Activated T-cell treated with anti-CD3 and anti-CD28 coated beads, Interleukin-2, amount 50 U/mL, for 72 hours (primary cell): ENCODE data around the gene PTPRF. TPM values are rescaled to one million over a fixed set of nuclear protein-coding genes. Genes with fewer than 3 reads are reported as not detected.

Experiments
- ATAC-seq, 2 donors: fragments of 150-1000 bp; cut with Tn5 transposase; replicated peaks in 1 of 2; 2 replicates each; pipeline ENCODE4 v1.10.0; 2021; ENCODE audit warnings: moderate library complexity in 2 of 2, mild to moderate bottlenecking in 1 of 2
- DNase-seq, 2 donors: peaks; one replicate each; pipeline ENCODE4 v3.0.0; 2021 to 2022; ENCODE audit warnings: mixed read lengths in 1 of 2
- H3K27ac Mint-ChIP-seq: one replicate; pipeline ENCODE4 v1.8.0; 2022; ENCODE audit warnings: mild to moderate bottlenecking, moderate library complexity, mixed read lengths
- H3K27me3 Mint-ChIP-seq: one replicate; pipeline ENCODE4 v1.8.0; 2022; ENCODE audit warnings: low read depth, mixed read lengths
- H3K36me3 Mint-ChIP-seq, 2 donors: one replicate each; pipeline ENCODE4 v1.8.0; 2022; ENCODE audit warnings: mixed read lengths in 2 of 2, mild to moderate bottlenecking in 1 of 2; ENCODE audit not compliant: insufficient read depth in 2 of 2
- H3K4me1 Mint-ChIP-seq: one replicate; pipeline ENCODE4 v1.8.0; 2022; ENCODE audit warnings: low read depth, mixed read lengths
- H3K4me3 Mint-ChIP-seq, 2 donors: one replicate each; pipeline ENCODE4 v1.8.0; 2022; ENCODE audit warnings: mild to moderate bottlenecking in 2 of 2, mixed read lengths in 2 of 2, moderate library complexity in 2 of 2
- H3K9me3 Mint-ChIP-seq, 2 donors: one replicate each; pipeline ENCODE4 v1.8.0; 2022; ENCODE audit warnings: mixed read lengths in 2 of 2
- total RNA-seq, 2 donors: library from RNA; stranded (reverse); gene quantifications; one replicate each; pipeline ENCODE4 v1.2.3, GENCODE V29; 2022

Gene PTPRF
- total RNA-seq, 2 donors from 2014 or later, result 2.2 to 6.2 TPM

- Mint-ChIP-seq H3K4me1 (peaks cover 3% of the 10 kb centered on the region), H3K27ac (no peak overlapping the region), H3K27me3 (peaks cover 10% of the 10 kb centered on the region), H3K4me3 (no peak overlapping the region), H3K36me3 (no peaks in the 10 kb centered on the region), H3K9me3 (no peaks in the 10 kb centered on the region)
- DNase-seq (no peak), ATAC-seq (no peak)
Measured at GRCh38 chr1:43570715-43571114, 40.0 kb downstream of the PTPRF start.

GRCh38 chr1:43572084-43572483 is 41.4 kb downstream of the PTPRF start:
- no peak overlapping the region for H3K4me3 Mint-ChIP-seq
- H3K36me3 Mint-ChIP-seq, result no peaks in the 10 kb centered on the region
- ATAC-seq (no peak), DNase-seq (no peak)
- H3K9me3 Mint-ChIP-seq, result no peaks in the 10 kb centered on the region
- no peaks in the 10 kb centered on the region for H3K27me3 Mint-ChIP-seq
- no peaks in the 10 kb centered on the region for H3K4me1 Mint-ChIP-seq
- no peak overlapping the region for H3K27ac Mint-ChIP-seq

- Mint-ChIP-seq H3K27me3 (no peaks in the 10 kb centered on the region), H3K4me1 (no peaks in the 10 kb centered on the region), H3K9me3 (no peaks in the 10 kb centered on the region), H3K36me3 (no peaks in the 10 kb centered on the region), H3K4me3 (no peak overlapping the region), H3K27ac (no peak overlapping the region)
- no peak for DNase-seq
- ATAC-seq, result no peak
Measured at GRCh38 chr1:43572538-43572937, 41.9 kb downstream of the PTPRF start.

- ATAC-seq, result no peak
- DNase-seq, result no peak
- H3K27me3 Mint-ChIP-seq, result no peaks in the 10 kb centered on the region
Measured at GRCh38 chr1:43573066-43573800, 42.5 kb downstream of the PTPRF start.

GRCh38 chr1:43576521-43576920 is 45.8 kb downstream of the PTPRF start:
- Mint-ChIP-seq H3K36me3 (no peaks in the 10 kb centered on the region), H3K4me1 (no peaks in the 10 kb centered on the region), H3K9me3 (no peaks in the 10 kb centered on the region), H3K4me3 (no peak overlapping the region), H3K27ac (no peak overlapping the region), H3K27me3 (no peaks in the 10 kb centered on the region)
- DNase-seq (no peak), ATAC-seq (no peak)

More at GRCh38 chr1:43573066-43573800, 42.5 kb downstream of the PTPRF start:
- Mint-ChIP-seq H3K9me3 (no peaks in the 10 kb centered on the region), H3K36me3 (no peaks in the 10 kb centered on the region), H3K4me3 (no peak overlapping the region), H3K27ac (no peak overlapping the region), H3K4me1 (no peaks in the 10 kb centered on the region)

GRCh38 chr1:43577655-43578542 is 47.2 kb downstream of the PTPRF start:
- Mint-ChIP-seq H3K4me1 (peaks cover 8% of the 10 kb centered on the region), H3K4me3 (no peak overlapping the region), H3K27ac (no peak overlapping the region), H3K36me3 (no peaks in the 10 kb centered on the region), H3K9me3 (no peaks in the 10 kb centered on the region), H3K27me3 (no peaks in the 10 kb centered on the region)
- ATAC-seq (no peak), DNase-seq (no peak)

GRCh38 chr1:43580039-43580438 is 49.4 kb downstream of the PTPRF start:
- no peak for ATAC-seq
- Mint-ChIP-seq H3K36me3 (no peaks in the 10 kb centered on the region), H3K27me3 (no peaks in the 10 kb centered on the region), H3K4me1 (peaks cover 8% of the 10 kb centered on the region), H3K27ac (no peak overlapping the region), H3K9me3 (no peaks in the 10 kb centered on the region), H3K4me3 (no peak overlapping the region)
- no peak for DNase-seq

GRCh38 chr1:43582162-43582566 is 51.5 kb downstream of the PTPRF start:
- Mint-ChIP-seq H3K27me3 (no peaks in the 10 kb centered on the region), H3K36me3 (no peaks in the 10 kb centered on the region), H3K4me3 (no peak overlapping the region), H3K9me3 (no peaks in the 10 kb centered on the region), H3K27ac (peak overlapping the region; percentile 42), H3K4me1 (peaks cover 8% of the 10 kb centered on the region)
- peak; percentile 54 to 59 for DNase-seq
- ATAC-seq, result peak; percentile 96 to 97

- no peak for DNase-seq
- Mint-ChIP-seq H3K4me1 (peaks cover 8% of the 10 kb centered on the region), H3K27me3 (no peaks in the 10 kb centered on the region), H3K36me3 (no peaks in the 10 kb centered on the region), H3K9me3 (no peaks in the 10 kb centered on the region), H3K4me3 (no peak overlapping the region), H3K27ac (peak overlapping the region; percentile 27)
- no peak for ATAC-seq
Measured at GRCh38 chr1:43583058-43583457, 52.4 kb downstream of the PTPRF start.

- ATAC-seq, result no peak
- Mint-ChIP-seq H3K27me3 (no peaks in the 10 kb centered on the region), H3K4me1 (peaks cover 8% of the 10 kb centered on the region), H3K27ac (no peak overlapping the region), H3K4me3 (no peak overlapping the region), H3K9me3 (no peaks in the 10 kb centered on the region), H3K36me3 (no peaks in the 10 kb centered on the region)
- DNase-seq, result no peak
Measured at GRCh38 chr1:43584204-43584603, 53.5 kb downstream of the PTPRF start.

- Mint-ChIP-seq H3K36me3 (no peaks in the 10 kb centered on the region), H3K27ac (no peak overlapping the region), H3K27me3 (no peaks in the 10 kb centered on the region), H3K4me1 (peaks cover 8% of the 10 kb centered on the region), H3K9me3 (no peaks in the 10 kb centered on the region), H3K4me3 (no peak overlapping the region)
- no peak for DNase-seq
- no peak for ATAC-seq
Measured at GRCh38 chr1:43585557-43585956, 54.9 kb downstream of the PTPRF start.

- Mint-ChIP-seq H3K9me3 (no peaks in the 10 kb centered on the region), H3K27me3 (no peaks in the 10 kb centered on the region), H3K36me3 (no peaks in the 10 kb centered on the region), H3K27ac (no peak overlapping the region), H3K4me1 (peaks cover 8% of the 10 kb centered on the region), H3K4me3 (no peak overlapping the region)
- DNase-seq (no peak), ATAC-seq (no peak)
Measured at GRCh38 chr1:43586136-43586731, 55.6 kb downstream of the PTPRF start.

GRCh38 chr1:43587001-43587400 is 56.3 kb downstream of the PTPRF start:
- Mint-ChIP-seq H3K27me3 (no peaks in the 10 kb centered on the region), H3K27ac (no peak overlapping the region), H3K9me3 (no peaks in the 10 kb centered on the region), H3K36me3 (no peaks in the 10 kb centered on the region), H3K4me1 (peaks cover 5% of the 10 kb centered on the region), H3K4me3 (no peak overlapping the region)
- DNase-seq (no peak), ATAC-seq (no peak)
